GM18907 (cell line): ENCODE results near the gene TDP1.
"Not testable (repeated sequence)": the region's sequence is repeated elsewhere in the genome, so short reads cannot be mapped to it uniquely, and the experiment has no call there.

Experiments
- ATAC-seq: cut with Tn5 transposase; IDR thresholded peaks from one replicate; pipeline ENCODE4 v1.9.1; 2021; ENCODE audit warnings: mild to moderate bottlenecking, moderate library complexity; ENCODE audit not compliant: unreplicated experiment

Gene TDP1

DNA sequence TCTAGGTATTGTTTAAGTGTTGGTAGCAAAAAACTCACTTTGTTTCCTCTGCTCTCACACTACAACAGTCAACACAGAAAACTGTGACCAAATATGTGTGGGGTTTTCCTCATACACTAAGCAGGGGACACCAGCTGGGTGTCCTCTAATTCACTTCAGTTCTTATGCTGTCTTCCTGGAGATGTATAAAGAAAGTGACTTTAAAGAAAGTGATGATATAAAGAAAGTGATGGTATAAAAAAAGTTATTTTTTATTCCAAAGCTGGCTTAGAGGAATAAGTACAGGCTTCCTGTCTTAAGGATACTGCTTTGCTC lies 31.4 kb downstream of the TDP1 start:
- ATAC-seq, result no peak

DNA sequence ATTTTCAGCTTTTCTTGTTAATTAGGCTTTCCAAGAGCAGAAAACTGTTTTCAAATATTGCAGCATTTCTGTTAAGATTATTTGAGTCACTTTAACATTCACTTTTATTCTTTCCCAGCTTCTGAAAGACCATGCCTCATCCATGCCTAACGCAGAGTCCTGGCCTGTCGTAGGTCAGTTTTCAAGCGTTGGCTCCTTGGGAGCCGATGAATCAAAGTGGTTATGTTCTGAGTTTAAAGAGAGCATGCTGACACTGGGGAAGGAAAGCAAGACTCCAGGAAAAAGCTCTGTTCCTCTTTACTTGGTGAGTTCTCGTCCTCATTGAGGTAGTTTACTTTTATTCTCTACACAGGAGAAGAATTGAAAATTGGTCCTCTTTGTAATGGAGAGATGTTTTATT lies 33.1 kb downstream of the TDP1 start:
- ATAC-seq, result no peak

DNA sequence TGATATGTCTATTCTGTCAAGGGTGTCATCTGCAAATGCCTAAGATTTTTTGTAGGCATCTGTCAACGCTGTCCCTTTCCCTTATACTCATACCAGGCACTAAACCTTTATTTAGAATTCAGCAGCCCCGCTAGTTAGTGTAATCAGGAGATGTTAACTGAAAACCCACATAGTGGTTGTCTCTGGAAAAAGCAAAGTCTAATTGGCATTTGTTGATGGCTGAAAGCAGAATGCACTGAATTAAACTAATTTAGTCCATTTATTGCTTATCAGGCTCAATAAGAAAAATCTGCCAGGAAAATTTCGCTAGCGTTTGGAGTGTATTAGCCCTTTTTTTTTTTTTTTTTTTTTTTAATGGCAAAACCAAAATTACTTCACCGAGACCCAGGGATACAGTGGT lies 34.5 kb downstream of the TDP1 start:
- ATAC-seq, result no peak

DNA sequence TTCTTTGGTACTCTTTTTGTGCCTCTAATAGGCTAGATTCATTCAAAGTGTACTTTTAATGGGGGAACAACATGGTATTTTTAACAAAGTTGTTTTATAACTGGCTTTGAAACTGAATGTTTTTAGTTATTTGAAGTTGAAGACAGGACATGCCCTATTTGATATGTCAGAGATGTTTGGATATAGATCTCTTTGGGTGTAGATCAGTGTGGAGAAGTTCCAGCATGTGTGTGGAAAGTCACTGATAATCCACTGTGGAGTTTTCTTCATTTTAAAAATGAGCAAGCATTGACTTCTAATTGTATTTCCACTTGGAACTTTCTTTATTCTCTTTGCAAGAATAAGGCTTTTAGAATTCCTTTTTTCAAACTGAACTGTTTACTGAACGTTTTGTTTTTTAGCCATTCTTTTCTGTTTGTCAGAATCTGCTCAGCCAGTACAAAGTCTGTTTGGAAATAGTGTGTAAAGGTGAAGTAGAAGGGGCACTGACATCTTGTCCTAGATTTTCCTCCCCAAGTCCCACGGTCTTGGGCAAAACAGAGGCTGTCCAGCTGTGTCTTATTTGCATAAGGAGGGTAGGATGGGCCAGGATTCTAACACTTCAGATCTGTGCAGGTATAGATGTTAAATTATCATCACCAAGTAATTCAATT lies 35.0 kb downstream of the TDP1 start:
- no peak for ATAC-seq

DNA sequence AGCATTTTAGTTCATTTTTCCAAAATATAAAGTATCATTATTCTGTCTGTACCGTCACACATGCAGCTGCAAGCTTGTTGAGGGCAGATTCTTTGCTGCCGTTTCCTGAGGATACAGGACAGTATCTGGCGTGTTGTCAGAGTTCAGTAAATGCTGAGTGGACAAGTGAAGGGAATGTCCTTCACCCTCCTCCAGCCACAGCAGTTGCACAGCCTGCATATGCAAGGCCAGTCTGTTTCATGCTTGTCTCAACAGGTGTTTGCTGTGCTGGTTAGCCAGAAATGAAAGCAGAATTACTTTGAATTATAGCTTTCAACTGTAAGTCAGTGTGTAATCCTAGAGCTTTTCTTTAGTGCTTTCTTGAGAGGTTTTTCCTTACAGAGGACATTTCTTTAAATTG lies 36.5 kb downstream of the TDP1 start:
- no peak for ATAC-seq

DNA sequence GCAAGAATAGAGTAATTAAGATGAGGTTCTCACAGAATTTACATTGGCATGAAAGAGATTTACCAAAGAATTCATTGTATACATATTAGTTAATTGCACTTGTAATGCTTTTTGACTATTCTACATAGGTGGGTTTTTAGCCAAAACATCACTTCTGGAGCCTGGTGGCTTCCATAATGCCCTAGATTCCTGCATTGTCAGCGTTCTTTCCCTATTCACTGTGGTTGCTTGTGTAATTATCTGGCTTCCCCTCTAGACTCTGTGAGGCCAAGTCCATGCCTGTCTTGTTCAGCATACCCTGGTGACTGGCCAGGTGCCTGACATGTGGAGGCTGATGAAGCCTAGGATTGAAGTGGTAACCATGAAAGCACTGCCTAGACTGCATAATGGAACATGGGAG lies 41.2 kb downstream of the TDP1 start:
- no peak for ATAC-seq

DNA sequence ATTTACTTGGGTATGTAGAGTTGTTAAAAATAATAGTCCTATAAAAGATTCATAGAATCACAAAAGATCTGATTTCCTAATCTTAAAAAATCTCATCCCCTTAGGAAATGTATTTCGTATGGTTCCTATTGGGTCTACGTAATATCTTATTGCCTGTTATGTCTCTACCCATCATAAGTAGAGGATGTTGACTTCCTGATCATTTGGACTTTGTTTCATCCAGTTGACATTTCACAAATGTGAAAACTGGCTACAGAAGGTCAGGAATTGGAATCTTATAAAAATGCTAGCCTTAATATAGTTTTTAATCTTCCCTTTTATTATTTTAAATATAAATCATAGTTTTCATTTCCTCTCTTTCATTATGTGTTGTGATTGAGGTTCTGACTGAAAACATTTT lies 45.2 kb downstream of the TDP1 start:
- no peak for ATAC-seq

DNA sequence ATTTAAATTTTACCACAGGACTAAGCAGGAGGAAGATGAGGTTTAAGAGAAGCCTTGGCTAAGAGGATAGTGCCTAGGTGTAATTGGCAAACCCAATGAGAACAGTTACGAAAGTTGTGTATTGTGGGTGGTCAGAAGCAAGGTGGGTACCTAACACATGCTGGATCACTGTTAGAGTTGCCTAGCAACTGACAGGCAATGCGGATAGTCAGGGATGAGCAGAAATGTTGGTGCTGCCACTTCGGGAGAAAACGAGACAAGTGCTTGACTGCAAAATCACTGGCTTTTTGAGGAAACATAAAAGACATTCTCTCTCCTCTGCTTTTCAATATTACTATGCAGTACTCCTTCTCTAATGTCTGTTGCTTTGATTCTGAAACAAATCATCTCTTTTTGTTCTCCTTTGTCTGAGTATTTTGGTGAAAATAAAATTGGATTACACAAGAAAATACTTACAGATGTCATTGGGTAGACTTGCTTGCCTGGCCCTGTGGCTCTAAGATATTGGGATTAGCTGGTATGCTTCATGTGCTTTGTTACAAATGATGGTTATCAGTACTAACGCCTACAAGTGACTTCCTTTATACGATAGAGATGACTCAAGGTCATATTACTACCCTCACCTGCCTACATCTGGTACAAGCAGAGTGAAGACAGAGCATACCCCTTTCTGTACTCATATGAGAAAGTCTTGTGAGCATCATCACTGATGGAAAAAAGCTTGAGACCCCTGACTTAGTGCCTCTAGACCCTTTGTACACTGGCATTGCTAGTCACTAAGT lies 48.0 kb downstream of the TDP1 start:
- no peak for ATAC-seq

DNA sequence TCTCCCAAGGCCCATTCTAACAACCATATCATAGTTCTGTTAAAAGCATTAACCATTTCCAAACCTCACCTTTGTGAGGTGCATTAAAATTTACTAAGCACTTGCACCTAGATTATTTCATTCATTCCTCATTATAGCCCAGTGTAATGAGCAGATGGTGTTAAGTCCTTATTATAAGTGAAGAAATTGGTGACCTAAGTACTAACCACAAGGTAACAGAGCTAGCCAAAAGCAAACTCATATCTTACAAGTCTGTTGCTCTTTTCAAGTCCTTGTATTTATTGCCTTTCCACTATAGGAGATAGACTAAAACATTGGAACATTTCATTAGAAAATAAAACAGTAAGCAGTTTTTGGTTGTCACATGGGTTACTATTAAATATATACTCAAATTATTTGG lies 49.7 kb downstream of the TDP1 start:
- no peak for ATAC-seq

DNA sequence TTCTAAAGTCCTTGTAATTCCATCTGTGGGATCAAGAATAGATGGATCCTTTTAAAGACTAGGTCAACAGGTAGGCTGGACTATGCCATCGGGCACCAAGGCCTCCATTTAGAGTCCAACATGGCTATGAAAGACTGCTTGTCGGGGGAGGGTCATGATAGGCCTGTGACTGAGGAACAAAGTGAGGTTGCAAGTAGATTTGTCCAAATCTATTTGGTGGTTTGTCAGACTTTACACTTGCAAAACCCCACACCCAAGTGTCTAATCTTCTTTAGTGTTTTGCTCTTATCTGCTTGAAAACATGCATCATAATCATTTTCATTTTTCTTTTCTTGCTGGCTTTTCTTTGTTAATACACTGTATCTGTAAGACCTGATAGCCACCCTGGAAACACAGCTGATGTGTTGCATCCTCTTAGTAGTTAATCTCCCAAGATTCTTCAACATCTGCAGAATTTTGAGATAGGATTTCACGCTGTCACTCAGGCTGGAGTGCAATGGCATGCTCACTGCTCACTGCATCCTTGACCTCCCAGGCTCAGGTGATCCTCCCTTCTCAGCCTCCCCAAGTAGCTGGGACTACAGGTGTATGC lies 50.3 kb downstream of the TDP1 start:
- no peak for ATAC-seq

DNA sequence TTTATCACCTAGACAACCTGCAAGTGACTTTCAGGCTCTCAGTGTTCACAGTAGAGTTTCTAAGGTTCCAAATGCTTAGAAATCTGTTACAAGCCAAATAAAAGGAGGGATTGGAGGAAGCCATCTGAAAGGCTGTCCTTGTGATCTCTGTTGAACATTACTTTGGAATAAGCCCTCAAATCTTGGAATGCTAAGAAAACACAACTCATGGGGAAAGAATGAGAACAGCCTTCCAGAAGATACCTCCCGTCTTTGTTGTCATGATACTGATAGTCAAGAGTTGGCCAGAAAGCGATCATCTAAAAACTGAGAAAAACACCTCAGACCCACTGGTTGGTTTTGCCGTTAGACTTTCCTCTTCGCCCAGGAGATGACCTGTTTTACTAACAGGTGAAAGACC lies 61.6 kb downstream of the TDP1 start:
- ATAC-seq, result no peak

DNA sequence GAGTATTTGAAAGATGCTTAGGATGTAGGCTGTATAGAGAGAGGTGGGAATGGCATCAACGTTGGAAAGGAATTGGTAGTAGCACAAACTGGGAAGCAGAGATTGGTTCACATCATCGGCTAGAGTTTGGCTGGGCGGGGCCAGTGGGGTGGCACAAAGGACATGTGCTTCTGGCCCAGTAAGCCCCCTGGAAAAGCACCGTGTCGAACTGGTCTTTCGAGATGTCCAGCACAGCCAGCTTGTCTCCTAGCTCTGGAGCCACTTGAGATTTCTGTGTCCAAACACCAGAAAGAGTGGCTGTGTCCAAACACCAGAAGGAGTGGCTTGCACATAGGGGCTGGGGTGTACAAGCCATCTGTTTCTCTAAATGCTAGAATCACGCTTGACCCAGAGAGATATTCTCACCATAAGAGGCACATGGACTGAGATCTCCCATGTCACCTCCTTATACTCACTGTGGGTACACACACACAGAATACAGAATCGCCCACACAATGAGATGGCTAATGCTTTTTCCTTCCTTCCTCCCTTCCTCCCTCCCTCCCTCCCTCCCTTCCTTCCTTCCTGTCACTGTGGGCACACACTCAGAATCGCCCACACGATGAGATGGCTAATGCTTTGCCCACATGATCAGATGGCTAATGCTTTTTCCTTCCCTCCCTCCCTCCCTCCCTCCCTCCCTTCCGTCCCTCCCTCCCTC lies 64.2 kb downstream of the TDP1 start:
- ATAC-seq, result no peak

DNA sequence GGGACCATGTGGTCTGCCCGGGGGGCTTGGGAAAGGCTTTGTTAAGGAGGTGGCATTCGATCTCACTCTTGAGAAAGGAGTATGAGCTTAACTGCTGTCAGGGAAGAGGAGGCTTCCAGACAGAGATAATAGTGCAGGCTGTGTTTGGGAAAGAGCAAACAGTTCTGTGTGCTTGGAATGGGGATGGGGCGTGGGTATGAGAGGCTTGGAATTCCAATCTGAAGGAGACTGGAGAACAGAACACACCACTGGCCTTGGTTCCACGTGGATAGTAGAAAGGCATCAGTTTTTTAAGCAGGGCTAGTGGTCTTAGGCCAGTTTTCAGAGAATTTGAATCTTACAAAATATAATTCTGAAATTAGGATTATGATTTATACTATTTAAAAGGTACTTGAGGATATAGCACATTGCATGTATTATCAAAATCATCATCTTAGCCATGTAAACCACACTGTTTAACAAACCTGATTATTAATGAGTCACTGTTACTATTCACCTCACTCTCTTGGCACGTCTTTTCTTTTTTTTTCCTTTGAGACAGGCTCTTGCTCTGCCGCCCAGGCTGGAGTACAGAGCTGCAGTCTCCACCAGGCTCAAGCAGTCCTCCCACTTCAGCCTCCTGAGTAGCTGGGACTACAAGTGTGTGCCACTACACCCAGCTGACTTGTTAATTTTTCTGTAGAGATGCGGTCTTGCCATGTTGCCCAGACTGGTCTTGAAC lies 67.6 kb downstream of the TDP1 start:
- ATAC-seq, result no peak

DNA sequence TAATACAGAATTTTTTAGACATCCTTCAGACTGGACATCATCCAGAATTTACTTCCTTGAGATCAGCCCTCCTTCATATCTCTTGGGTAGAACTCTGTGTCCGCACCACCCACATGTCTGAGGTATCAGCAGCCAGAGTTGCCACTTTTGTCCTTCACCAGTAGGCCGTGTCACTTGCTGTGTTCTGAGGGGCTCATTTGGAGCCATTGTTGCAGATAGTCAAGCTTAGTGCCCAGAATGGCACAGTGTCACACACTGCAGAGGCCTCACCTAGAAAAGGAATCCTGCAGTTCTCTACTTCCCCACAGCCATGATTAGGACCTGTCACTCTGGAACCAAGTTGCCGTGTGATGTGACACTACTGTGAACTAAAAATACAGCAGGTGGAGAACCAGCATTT lies 69.2 kb downstream of the TDP1 start:
- no peak for ATAC-seq

DNA sequence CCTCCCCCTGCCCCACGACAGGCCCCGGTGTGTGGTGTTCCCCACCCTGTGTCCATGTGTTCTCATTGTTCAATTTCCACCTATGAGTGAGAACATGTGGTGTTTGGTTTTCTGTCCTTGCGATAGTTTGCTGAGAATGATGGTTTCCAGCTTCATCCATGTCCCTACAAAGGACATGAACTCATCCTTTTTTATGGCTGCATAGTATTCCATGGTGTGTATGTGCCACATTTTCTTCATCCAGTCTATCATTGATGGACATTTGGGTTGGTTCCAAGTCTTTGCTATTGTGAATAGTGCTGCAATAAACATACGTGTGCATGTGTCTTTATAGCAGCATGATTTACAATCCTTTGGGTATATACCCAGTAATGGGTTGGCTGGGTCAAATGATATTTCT lies 70.9 kb downstream of the TDP1 start:
- ATAC-seq, result not testable (repeated sequence)

DNA sequence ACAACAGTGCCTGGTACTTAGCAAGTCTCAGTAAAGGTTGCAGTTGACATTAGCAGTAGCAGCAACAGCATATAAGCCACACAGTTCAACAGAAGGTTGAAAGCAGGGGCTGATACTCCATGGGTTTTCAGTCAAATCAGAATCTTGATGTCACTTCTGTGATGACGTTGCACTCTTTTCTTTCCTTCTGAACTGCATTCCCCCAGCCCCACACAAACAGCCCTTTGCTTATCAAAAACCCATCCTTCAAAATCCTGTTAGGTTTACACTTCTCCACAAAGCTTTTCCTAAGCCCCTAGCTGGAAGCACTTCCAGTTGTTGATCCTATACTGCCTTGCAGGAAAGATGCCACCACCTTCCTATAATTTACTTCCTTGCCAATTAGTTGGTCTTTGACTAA lies 72.1 kb downstream of the TDP1 start:
- no peak for ATAC-seq

DNA sequence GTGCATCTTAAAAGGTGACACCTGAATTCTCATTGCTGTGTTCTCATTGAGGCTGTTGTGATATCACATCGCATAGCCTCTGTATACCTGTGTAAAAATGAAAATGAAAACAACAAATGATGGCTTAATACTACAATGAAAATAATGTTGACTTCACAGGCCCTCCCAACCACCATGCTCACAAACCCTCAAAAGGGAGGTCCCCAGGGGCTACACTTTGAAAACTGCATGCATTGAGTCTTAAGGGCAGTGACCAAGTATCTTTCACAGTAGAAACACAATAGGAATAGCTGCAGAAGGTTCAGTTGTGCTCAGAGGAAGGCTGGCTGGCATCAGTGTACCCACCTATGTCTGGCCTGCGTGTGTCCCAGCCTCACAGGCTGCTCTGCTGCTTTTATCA lies 78.4 kb downstream of the TDP1 start:
- ATAC-seq, result no peak

DNA sequence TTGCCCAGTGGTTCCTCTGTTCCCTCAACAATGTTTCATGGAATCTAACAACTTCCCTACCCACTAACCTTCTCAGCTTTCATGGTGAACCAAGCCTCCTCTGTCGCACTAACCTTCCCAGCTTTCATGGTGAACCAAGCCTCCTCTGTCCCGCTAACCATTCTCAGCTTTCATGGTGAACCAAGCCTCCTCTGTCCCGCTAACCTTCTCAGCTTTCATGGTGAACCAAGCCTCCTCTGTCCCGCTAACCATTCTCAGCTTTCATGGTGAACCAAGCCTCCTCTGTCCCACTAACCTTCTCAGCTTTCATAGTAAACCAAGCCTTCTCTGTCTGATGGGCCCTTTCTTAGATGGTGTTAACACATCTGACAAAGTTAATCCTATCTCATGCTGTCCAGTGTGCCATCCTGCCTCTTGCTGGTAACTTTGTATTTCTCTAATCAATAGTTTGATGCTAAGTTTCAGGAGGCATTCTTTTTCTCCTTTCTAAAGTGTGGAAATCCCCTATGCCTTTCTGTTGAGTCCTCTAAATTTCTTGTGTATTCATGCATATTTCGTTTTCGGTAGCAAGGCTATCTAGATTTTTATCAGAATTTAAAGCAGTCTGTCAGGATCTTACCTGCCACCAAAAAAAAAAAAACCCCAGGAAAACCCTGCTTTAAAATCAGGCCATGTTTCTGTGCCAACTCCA lies 79.3 kb downstream of the TDP1 start:
- ATAC-seq, result no peak

DNA sequence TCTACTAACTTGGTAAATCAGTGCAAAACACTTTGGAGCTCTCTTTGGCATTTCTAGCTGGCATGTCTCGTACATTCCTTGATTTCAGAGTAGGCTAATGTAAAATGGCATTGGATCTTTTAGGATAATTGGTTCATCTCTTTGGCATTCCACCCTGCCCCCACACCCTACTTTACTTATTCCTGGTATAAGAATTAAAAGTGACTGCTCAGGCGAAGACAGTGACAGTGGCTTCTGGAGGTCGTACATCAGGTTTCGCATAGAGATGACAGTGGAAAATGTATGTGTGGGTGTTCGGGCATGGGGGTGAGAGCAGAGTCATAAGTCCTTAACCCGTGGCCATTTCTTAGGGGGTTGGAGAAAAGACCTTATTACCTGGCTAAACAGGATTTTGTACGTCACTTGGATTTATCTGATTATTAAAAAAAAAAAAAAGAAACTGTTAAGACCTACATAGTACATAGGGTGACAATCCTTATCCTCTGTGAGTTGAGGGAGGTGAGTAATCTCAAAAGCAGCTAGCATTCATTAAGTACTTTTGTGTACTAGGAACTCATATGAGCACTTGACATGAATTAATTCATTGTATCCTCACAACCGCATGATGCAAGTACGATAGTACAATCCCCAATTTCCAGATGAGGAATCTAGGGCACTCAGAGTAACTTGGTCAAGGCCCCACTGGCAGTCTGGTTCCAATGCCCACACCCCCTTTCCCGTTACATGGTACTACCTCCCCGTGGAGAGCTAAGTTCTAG lies 83.7 kb downstream of the TDP1 start:
- ATAC-seq, result no peak

DNA sequence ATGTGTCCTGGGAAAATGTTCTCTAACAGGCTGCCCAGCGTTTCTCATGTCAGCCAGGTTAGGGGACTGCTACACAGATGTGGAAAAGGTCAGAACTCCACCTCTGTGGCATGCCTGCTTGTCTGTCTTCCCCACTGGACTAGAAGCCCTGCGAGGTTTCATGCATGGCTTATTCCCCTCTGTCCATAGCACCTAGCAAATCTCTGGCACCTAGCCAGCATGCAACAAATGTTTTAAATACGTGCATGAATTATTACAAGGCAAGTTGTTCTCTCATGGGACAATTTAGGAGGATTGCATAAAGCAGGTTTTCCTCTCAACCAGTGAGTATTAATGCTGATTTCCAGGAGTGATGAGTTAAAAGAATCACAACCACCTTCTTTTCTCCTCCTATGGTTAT lies 84.7 kb downstream of the TDP1 start:
- ATAC-seq, result no peak
